Lung (tissue), 16 donors: ENCODE data around the gene HACD4. TPM values are rescaled to one million over a fixed set of nuclear protein-coding genes. Genes with fewer than 3 reads are reported as not detected.

Experiments used
- ATAC-seq: fragments of 200-7000 bp; cut with Tn5 transposase; one replicate; pipeline ENCODE4 v1.9.1; 2020; ENCODE audit warnings: moderate number of reproducible peaks; ENCODE audit not compliant: insufficient read depth, low FRiP score
- DNase-seq, 3 donors: peaks; one replicate each; pipeline ENCODE4 v3.0.0-alpha.2; 2013 to 2017
- H3K27ac ChIP-seq, 2 donors: one replicate each; pipeline ENCODE4 v1.5.1; 2013; ENCODE audit warnings: mild to moderate bottlenecking in 2 of 2, moderate library complexity in 2 of 2, control low read depth in 1 of 2, inconsistent platforms in 1 of 2, low read depth in 1 of 2, low read length in 1 of 2
- H3K27me3 ChIP-seq, 3 donors: one replicate each; pipeline ENCODE4 v1.5.1; 2013; ENCODE audit warnings: low read length in 2 of 3; ENCODE audit not compliant: control insufficient read depth in 3 of 3, insufficient read depth in 3 of 3
- H3K36me3 ChIP-seq, 4 donors: one replicate each; pipeline ENCODE4 v1.5.1; 2013; ENCODE audit warnings: low read length in 4 of 4, mild to moderate bottlenecking in 1 of 4, moderate library complexity in 1 of 4; ENCODE audit not compliant: control insufficient read depth in 4 of 4, insufficient read depth in 4 of 4
- H3K4me1 ChIP-seq, 5 donors: one replicate each; pipeline ENCODE4 v1.5.1; 2013; ENCODE audit warnings: low read length in 5 of 5, mild to moderate bottlenecking in 2 of 5, moderate library complexity in 1 of 5; ENCODE audit not compliant: control insufficient read depth in 5 of 5, insufficient read depth in 5 of 5
- H3K4me3 ChIP-seq: one replicate; pipeline ENCODE4 v1.5.1; 2013; ENCODE audit warnings: mild to moderate bottlenecking, control low read depth, moderate library complexity
- H3K9ac ChIP-seq, 2 donors: one replicate each; pipeline ENCODE4 v1.5.1; 2013; ENCODE audit warnings: low read length in 2 of 2, control low read depth in 1 of 2; ENCODE audit not compliant: insufficient read depth in 1 of 2
- H3K9me3 ChIP-seq, 4 donors: one replicate each; pipeline ENCODE4 v1.5.1; 2013; ENCODE audit warnings: low read length in 3 of 4, mild to moderate bottlenecking in 1 of 4, moderate library complexity in 1 of 4; ENCODE audit not compliant: control insufficient read depth in 4 of 4, insufficient read depth in 3 of 4
- CTCF ChIP-seq: IDR thresholded peaks from 2 replicates; pipeline ENCODE4 v1.5.1; 2012; ENCODE audit warnings: mild to moderate bottlenecking; ENCODE audit errors: control extremely low read depth, extremely low read depth
- WGBS, 2 donors: extraction: QIAGEN DNeasy Blood & Tissue Kit; methylation state at CpG; one replicate each; pipeline ENCODE4 v1.1.7; 2013; 5-methylcytosine and 5-hydroxymethylcytosine counted together
- long read RNA-seq, 5 donors: transcript quantifications; one replicate each; lab custom pipeline, GENCODE V29; 2026
- polyA plus RNA-seq, 2 donors: library from polyadenylated mRNA; stranded (reverse); fragments of 200-250 nt; gene quantifications; one replicate each; pipeline ENCODE4 v1.2.1, GENCODE V29; 2013
- total RNA-seq, 2 donors: library from RNA; depleted of rRNA in 1 of 2; stranded (reverse); fragments of >200 nt in 1 of 2; gene quantifications; one replicate each; pipeline ENCODE4 v1.2.1, GENCODE V29; 2014 to 2021
- donor health status: control.
- donor health status: control.
- donor health status: Bipolar disorder and iron deficiency.
- donor health status: healthy.
- donor health status: DM: yes; HTN: yes; CAD: no.

HACD4 gene
- total RNA-seq: 10 to 100 TPM in 1 of 2 donors, 1 to 10 TPM in 1; 5.3 to 15.2 TPM
- polyA plus RNA-seq: 1 to 10 TPM; 2.7 to 4.3 TPM
- long read RNA-seq, donor 1, full-length matches to known transcripts: 15 of 15 reads
- long read RNA-seq, donor 1, partial matches to known transcripts: 0 of 15 reads
- long read RNA-seq, donor 1, other reads (novel, unspliced or antisense): 0 of 15 reads
- long read RNA-seq, donor 2, full-length matches to known transcripts: 1 of 1 reads
- long read RNA-seq, donor 2, partial matches to known transcripts: 0 of 1 reads
- long read RNA-seq, donor 2, other reads (novel, unspliced or antisense): 0 of 1 reads
- long read RNA-seq, donor 3, full-length matches to known transcripts: 6 of 6 reads
- long read RNA-seq, donor 3, partial matches to known transcripts: 0 of 6 reads
- long read RNA-seq, donor 3, other reads (novel, unspliced or antisense): 0 of 6 reads
- long read RNA-seq, donor 4, full-length matches to known transcripts: 2 of 2 reads
- long read RNA-seq, donor 4, partial matches to known transcripts: 0 of 2 reads
- long read RNA-seq, donor 4, other reads (novel, unspliced or antisense): 0 of 2 reads
- long read RNA-seq, donor 5, full-length matches to known transcripts: 6 of 6 reads
- long read RNA-seq, donor 5, partial matches to known transcripts: 0 of 6 reads
- long read RNA-seq, donor 5, other reads (novel, unspliced or antisense): 0 of 6 reads

DNA sequence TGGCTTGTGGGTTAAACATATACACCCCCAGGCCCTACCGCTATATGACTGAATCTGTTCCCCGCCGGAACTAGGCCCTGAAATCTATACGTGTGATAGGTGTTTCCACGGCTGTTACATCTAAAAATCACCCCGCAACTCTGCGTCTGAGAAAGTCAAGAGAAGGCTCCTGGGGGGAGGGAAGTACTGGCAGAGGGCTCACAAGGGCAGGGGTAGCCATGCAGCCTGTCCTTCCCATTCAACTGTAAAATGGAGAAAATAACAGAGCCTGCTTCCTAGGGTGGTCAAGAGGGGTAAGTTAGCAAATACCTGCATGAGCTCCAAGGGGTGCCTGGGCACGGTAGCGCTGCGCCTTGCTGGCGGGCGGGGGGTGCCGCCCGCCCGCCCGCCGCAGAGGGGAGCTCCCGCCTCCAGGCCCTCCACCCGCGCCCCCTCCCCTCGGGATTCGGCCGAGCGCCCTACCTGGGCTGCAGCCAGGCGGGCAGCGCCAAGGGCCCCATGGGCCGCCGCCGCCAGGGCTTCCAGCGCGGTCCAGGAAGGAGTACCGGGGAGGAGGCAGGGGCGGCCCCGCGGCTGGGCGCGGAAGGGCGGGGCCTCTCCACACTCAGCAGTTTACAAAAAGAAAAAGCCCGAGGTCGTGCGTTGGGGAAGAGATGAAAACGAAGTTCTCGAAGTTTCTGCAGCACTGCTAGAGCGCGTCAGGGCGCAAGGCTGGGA lies at the start of gene HACD4:
Gene HACD4, minus strand, starts transcription at position 550 of the 717 bp plus-strand sequence. Its CDS starts 50 bp downstream, at position 500.
- Histone ChIP-seq H3K27me3 (no peaks in the 10 kb centered on the region), H3K9me3 (no peaks in the 10 kb centered on the region), H3K4me3 (peak within 1 kb of the TSS; percentile 5), H3K4me1 (peaks cover 0 to 8% (median 0%) of the 10 kb centered on the region in 5 donors), H3K27ac (peak within 1 kb of the TSS in 1 of 2 donors; percentile 84), H3K36me3 (no peaks in the 10 kb centered on the region), H3K9ac (peak within 1 kb of the TSS; percentile 8 to 87)
- ATAC-seq (peak; percentile 90), DNase-seq (peak; percentile 61 to 78 (median 62))
- no peak for TF ChIP-seq CTCF
- 2 to 6% methylated on average over 31 to 46 of the region's 46 CpGs for WGBS, 2 donors

DNA sequence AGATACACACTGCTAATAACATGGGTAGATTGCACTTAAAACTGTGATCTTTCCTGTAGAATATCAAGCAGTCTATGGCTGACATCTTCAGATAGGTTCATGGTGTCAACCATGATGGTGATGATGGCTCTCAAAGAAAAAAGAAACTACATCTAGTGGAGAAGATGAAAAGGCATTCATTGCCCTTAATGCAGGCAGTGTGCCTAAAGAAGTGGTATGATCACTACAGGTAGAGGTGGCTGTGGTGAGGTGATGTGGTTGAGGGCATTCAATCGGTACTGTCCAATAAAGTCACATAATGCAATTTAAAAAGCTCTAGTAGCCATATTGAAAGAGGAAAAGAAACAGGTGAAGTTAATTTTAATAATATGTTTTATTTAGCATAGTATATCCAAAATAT lies 49.4 kb upstream of the HACD4 start:
- TF ChIP-seq CTCF: no peak
- Histone ChIP-seq H3K4me1 (peaks cover 0 to 6% (median 0%) of the 10 kb centered on the region in 5 donors), H3K4me3 (no peak overlapping the region), H3K27ac (no peak overlapping the region), H3K9ac (no peak overlapping the region), H3K36me3 (no peaks in the 10 kb centered on the region), H3K9me3 (no peaks in the 10 kb centered on the region), H3K27me3 (no peaks in the 10 kb centered on the region)
- ATAC-seq (no peak), DNase-seq (no peak)
- WGBS, 2 donors: 96% methylated on average over 1 of the region's 1 CpG

DNA sequence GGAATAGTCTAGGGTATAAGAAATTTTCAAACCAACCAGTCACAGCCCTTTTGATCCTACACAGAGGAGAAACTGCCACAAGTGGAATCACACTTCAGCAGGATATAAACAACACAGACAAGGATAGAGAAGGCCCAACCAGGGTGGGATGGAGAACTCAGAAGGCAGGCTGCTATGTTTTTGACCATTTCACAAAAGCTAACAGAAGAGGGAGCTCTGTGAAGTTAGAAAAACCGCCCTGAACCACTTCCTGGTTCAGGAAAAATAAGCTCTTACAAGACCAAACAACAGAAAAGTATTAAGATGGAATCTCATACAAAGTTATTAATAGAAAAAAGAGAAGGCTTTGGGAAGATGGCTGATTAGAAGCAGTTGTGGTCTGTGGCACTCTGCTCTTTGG lies 47.3 kb upstream of the HACD4 start:
- DNase-seq (no peak), ATAC-seq (no peak)
- no peaks in the 10 kb centered on the region for H3K9me3 ChIP-seq
- H3K27me3 ChIP-seq: no peaks in the 10 kb centered on the region
- H3K9ac ChIP-seq: no peak overlapping the region
- peak; percentile 2 for TF ChIP-seq CTCF
- no peak overlapping the region for H3K27ac ChIP-seq
- peaks cover 0 to 6% (median 0%) of the 10 kb centered on the region in 5 donors for H3K4me1 ChIP-seq
- no peak overlapping the region for H3K4me3 ChIP-seq
- WGBS, 2 donors: 66 to 76% methylated on average over 1 of the region's 1 CpG
- H3K36me3 ChIP-seq: no peaks in the 10 kb centered on the region
